ENCODE measurements around the gene SST.
A peak's percentile ranks its signal among the peaks of the same experiment; 100 is the strongest.
"Not testable (repeated sequence)": the region's sequence is repeated elsewhere in the genome, so short reads cannot be mapped to it uniquely, and the experiment has no call there.

Gene SST

GRCh38 chr3:187681756-187682155, 11.6 kb upstream of the SST start:
- DNase-seq, result not testable (repeated sequence)

DNA sequence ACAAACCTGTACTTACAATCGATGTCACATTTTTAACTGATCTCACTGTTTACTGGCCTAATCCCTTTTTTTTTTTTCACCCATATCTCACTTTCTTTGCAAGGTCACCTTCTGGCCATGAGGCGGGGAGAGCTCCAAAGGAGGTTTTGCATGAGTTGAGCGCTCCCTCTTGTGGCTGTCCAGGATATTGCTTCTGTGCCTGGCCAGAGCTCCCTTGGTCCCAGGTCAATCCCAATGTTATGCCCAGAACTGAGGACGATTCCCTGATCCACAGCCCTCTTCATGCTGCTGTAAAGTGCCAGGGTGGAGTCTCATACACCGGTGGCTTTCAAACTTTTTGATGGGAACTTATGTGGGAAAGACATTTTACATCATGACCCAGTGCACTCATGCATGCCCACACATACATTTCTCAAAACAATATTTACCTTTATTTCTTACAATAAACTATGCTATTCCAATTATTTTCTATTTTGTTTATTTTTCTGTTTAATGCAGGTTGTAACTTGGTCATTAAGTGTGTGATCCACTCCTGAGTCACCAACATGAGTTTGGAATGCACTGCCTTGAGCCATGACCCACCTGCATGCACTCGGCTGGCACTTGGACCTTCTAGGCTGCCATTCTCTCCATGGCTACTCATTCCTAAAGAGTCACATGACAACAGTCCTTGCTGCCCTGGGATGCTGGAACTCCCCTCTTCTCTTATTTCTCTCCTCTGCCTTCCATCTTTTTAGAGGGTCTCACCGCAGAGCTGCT, 9.6 kb upstream of the SST start:
- peak; percentile 55 for DNase-seq

DNA sequence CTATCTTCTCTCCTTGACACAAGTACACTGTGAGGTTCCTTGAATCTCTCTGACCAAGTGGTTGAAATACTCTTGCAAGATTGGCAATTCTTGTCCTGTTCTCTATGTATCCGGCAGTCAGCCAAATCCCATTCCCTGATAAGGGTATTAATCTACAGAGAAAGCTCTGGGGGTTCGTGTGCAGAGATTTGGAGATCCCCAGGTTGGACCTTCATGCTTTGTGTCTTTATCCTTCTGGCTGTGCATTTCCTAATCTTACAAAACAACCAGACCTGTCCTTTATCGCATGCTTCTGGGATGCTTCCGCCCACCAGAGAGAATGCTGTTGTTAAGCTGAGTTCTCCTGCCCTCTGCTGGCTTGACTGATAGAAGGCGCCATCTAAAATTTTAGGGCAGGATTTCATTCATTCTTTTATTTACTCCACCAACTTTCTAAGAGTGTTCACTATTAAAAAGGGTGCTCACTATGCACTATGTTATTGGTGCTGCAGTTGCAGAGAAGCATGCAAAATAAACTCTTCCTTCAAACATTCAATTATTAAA, 8.6 kb upstream of the SST start:
- no peak for DNase-seq

- DNase-seq, result no peak
Measured at GRCh38 chr3:187677604-187678003, 7.4 kb upstream of the SST start.

GRCh38 chr3:187673012-187673411, 2.8 kb upstream of the SST start:
- DNase-seq, result no peak

DNA sequence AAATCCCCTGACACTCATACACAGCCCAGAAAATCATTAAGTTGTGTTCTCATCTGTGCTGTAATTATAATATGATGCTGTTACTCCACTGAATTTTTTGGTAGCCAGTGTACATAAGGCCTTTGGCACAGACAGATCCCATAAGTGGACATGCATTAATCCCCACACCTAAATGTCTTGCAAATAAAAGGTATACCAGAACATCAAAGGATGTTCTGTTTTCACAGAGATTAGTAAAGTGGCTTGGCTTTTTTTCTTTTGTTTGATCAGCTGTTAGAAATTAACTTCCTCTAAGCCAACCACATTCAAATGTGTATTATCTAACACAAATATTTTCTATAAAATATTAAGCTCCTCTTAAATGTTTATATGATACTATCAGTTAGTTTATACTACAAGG, 2.7 kb downstream of the SST start:
- DNase-seq, result no peak

- no peak for DNase-seq
Measured at GRCh38 chr3:187665764-187666402, 4.3 kb downstream of the SST start.

GRCh38 chr3:187665010-187665409, 5.2 kb downstream of the SST start:
- no peak for DNase-seq

DNA sequence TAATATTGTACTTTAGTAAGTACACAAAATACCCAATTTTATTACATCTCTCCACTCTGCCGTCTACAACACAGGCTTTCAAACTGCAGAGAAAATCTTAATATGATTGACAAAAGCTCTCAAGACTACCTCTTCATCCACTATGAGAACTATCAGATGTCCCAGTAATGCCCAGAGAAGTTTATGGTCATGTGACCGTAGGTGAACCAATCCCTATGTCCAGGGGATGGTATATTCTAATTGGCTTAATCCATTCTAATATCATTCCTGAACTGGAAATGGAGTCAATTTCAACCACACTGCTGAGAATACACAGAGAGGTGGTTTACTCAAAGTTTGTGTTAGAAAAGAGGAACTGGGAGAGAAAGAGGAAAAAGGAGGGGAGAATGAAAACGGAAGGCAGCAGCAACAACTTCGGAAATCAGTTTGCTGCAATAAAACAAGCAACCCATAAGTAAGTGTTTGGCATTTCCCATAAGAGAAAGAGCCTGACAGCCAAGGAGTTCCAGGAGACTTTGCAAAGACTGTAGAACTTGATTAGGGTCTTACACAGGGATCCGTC, 7.3 kb downstream of the SST start:
- DNase-seq, result no peak

- no peak for DNase-seq
Measured at GRCh38 chr3:187661267-187661666, 8.9 kb downstream of the SST start.

- DNase-seq, result no peak
Measured at GRCh38 chr3:187651282-187651681, 18.9 kb downstream of the SST start.

- no peak for DNase-seq
Measured at GRCh38 chr3:187648177-187648576, 22.0 kb downstream of the SST start.

DNA sequence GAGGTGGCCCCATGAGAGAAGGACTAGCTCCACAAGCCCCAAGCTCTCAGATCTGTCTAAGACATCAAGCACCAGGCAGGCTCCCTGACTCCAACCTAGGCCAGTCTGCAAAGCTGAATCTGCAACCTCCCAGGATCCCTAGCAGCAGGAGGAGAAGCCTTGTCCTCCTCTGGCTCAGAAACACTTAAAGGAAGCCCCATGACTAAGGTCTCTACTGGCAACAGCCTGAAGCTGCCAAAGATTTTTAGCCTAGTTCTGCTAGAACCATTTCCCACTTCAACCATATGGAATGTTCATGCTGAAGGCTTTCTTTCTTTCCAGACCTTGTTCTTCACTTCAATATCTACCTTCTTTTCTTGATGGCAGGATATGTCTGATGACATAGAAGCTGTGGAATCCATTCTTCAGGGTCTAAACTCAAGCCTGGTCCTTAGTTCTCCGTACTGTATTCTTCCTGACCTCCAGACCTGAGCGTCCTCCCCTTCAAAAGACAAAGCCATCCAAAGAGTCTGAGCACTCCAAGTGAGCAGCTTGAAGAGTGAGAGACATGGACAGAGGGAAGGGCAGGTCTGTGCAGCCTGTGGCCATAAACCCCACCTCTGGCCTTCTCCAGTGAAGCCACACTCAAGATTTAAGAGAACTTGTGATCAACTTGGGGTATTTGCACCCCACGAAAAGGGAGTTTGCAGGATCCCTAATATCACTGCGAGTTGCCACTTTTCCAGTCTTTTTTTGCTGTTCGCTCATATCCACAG, 23.1 kb downstream of the SST start:
- no peak for DNase-seq

DNA sequence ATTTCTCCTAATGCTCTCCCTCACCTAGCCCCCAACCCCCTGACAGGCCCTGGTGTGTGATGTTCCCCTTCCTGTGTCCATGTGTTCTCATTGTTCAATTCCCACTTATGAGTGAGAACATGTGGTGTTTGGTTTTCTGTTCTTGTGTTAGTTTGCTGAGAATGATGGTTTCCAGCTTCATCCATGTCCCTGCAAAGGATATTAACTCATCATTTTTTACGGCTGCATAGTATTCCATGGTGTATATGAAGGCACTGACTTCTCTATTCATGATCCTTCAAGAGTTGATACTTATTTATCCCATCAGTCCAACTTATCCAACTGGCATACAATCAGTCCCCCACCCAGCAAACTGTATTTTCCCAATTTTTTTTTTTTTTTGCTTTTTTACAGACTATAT, 24.8 kb downstream of the SST start:
- DNase-seq, result not testable (repeated sequence)

- DNase-seq, result no peak
Measured at GRCh38 chr3:187642861-187643260, 27.3 kb downstream of the SST start.

- no peak for DNase-seq
Measured at GRCh38 chr3:187641320-187642016, 28.7 kb downstream of the SST start.

DNA sequence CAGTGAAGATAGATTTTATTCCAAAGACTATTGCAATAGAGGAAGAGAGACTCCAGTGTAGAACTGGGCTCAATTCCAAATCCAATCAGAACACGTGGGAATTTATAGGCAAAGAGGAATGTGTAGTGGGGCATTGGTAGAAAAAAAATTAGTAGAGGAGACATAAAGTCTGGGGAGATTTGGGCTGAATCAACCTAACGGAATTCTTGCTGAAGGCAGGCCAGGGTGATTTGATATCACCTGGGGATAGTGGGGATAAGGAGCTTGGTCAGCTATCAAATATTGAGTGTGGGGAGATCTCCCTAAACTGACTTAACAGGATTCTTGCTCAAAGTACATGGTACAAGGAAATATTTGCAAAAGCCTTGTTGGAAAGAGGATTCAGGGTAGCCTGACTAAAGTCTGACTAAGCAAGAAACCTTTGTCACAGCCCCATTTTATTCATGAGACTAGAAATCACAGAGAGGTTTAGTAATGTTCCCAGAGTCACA, 29.6 kb downstream of the SST start:
- DNase-seq, result no peak

GRCh38 chr3:187639927-187640568, 30.1 kb downstream of the SST start:
- no peak for DNase-seq

DNA sequence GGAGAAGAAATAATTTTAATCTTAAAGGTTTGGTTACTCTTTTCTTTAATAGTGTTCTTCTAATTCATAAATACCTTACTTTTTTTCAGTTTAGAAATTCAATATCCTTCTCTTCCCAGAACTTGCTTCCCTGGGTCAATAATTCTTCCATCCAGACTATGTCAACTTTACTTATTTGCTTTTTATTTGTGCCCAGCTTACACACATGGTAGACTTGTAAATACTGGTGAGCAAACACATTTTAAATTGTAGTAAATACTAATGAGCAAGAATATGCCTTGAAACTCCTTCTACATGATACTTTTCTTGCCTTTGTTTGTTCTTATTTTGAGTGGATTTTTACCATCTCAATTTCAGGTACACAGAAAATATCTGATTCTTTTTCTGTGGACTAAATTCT, 33.7 kb downstream of the SST start:
- DNase-seq, result no peak

- DNase-seq, result no peak
Measured at GRCh38 chr3:187630404-187630803, 39.8 kb downstream of the SST start.

- no peak for DNase-seq
Measured at GRCh38 chr3:187629711-187630110, 40.5 kb downstream of the SST start.

GRCh38 chr3:187628169-187628568, 42.0 kb downstream of the SST start:
- no peak for DNase-seq
